22Rv1 (cell line): Measurements from ENCODE around the gene PRIMA1.

Experiments
- CTCF ChIP-seq: fragments of 450-650 bp; IDR thresholded peaks from 2 replicates; pipeline ENCODE4 v1.5.1; 2017; ENCODE audit warnings: mild to moderate bottlenecking
- ZFX ChIP-seq: fragments of 450-650 bp; IDR thresholded peaks from 2 replicates; pipeline ENCODE4 v1.6.1; 2017; ENCODE audit warnings: antibody characterized with exemption, borderline replicate concordance

- TF ChIP-seq CTCF (no peak), ZFX (no peak)
Observed at GRCh38 chr14:93747102-93747501, 41.2 kb downstream of the PRIMA1 start.
